ENCODE measurements around the gene PRPF31.
A peak's percentile ranks its signal among the peaks of the same experiment; 100 is the strongest.

PRPF31 gene

GRCh38 chr19:54107876-54108490, 7.6 kb upstream of the PRPF31 start:
- FAIRE-seq, result no peak
- DNase-seq (ENCODE audit: low spot score), result no peak

- no peak for FAIRE-seq
- no peak for DNase-seq (ENCODE audit: low spot score)
Measured at GRCh38 chr19:54108496-54108895, 7.1 kb upstream of the PRPF31 start.

GRCh38 chr19:54109651-54110050, 5.9 kb upstream of the PRPF31 start:
- DNase-seq (ENCODE audit: low spot score) (no peak), FAIRE-seq (no peak)

DNA sequence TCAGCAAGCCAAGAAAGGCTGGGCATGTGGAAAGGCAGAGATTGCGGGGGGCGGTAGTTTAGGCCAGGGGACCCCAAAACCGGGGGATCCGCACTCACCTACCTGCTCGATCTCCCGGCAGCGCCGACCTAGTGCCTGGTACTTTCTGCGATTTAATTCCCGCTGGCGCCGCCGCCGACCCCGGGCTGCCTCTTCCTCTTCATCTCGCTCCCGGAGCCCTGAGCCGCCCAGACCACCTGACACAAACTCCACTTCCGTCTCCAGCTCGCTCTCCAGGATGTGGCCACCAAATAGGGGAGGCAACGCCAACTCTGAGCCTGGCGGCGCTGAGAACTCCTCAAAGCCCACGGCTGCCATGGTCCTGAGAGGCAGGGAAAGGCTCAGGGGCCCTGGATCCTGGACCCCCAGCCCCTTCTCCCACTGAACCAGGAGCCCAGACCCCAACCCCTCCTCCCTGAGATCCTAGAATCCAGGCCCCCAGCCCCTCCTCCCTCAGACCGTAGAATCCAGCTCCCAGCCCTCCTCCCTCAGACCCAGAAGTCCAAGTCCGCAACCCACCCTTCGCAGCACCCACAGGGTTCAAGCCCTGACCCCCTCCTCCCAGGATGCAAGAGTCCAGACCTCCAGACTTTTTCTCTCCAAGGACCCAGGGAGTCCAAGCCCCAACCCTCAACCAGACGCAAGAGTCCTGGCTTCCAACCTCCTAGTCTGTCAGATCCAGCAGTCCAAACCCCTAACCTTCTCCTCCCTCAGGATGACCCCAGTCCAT, 1.0 kb upstream of the PRPF31 start:
- DNase-seq (ENCODE audit: low spot score) (no peak), FAIRE-seq (no peak)

DNA sequence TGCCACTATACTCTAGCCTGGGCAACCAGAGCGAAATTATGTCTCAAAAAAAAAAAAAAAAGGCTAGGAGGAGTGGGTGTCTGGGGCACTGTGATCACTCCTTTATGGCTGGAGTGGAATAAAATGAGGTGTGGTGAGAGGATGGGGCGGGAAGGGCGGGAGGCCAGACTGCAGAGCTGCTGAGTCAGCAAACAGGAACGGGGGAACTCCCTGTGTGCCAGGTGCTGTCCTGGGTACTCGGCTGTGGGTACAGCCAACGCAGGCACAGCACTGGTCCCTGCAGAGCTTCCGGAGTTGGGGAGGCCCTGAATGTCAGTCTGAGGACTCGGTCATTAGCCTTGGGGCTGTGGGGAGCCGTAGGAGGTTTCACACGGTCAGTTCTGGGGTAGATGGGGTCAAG, 5.7 kb downstream of the PRPF31 start:
- FAIRE-seq (no peak), DNase-seq (ENCODE audit: low spot score) (no peak)

DNA sequence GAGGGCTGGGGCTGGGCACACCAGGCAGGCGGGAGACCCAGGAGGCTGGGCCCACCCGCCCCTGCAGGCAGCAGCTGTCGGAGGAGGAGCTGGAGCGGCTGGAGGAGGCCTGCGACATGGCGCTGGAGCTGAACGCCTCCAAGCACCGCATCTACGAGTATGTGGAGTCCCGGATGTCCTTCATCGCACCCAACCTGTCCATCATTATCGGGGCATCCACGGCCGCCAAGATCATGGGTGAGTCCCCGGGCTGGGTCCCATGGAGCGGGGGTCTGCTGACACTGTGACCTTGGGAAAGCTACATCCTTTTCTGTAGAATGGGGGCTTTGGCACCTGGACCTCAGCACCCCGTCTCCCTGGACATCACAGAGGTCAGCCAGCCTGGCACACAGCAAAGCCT, 8.1 kb downstream of the PRPF31 start:
- DNase-seq (ENCODE audit: low spot score), result no peak
- no peak for FAIRE-seq

GRCh38 chr19:54124393-54124792, 8.8 kb downstream of the PRPF31 start:
- FAIRE-seq, result no peak

DNA sequence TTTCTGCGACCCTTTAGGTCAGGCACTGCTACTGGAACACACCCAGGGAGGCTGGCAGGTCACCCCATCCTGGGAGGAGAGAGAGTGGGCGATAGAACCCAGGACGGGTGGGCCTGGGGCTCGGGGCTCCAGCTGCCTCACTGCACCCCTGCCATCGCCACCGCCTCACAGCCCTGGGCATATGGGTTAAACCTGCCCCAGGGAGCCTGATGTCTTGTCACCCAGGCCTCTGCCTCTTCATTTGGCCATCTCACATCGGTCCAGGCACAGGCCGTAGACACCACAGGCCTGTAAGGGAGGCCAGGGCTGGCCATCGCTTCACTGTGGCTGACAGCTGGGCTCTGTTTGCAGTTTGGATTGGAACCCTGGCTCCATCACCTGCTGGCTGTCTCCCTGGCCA, 10.2 kb downstream of the PRPF31 start:
- DNase-seq (ENCODE audit: low spot score), result no peak
- FAIRE-seq, result no peak

More at GRCh38 chr19:54124393-54124792, 8.8 kb downstream of the PRPF31 start:
- DNase-seq (ENCODE audit: low spot score), result no peak

DNA sequence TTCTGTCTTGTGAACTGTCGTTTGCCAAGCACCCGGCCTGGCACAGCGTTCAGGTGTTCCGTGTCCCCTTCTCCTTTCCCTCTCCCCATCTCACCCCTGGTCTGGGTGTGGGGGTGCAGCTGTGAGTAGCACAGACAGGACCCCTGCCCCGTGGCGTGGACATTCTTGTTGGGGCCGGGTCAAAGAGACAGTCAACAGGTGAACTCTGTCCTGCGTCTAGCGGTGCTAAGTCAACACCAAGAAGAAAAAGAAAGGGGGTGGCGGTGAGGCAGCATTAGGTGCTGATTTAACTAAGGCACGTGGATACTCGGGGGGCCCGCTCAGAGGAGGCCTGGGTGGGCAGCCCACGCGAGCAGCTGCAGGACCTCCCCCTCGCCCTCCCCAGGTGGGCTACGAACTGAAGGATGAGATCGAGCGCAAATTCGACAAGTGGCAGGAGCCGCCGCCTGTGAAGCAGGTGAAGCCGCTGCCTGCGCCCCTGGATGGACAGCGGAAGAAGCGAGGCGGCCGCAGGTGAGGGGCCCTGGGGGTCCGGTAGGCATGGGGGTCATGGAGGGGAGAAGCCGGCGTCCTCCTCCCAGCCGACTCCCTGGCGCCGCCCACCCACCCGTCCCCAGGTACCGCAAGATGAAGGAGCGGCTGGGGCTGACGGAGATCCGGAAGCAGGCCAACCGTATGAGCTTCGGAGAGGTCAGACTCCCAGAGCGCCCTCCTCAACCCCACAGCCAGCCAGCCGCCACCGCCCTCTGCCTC, 12.3 kb downstream of the PRPF31 start:
- DNase-seq (ENCODE audit: low spot score), result no peak
- FAIRE-seq, result no peak

DNA sequence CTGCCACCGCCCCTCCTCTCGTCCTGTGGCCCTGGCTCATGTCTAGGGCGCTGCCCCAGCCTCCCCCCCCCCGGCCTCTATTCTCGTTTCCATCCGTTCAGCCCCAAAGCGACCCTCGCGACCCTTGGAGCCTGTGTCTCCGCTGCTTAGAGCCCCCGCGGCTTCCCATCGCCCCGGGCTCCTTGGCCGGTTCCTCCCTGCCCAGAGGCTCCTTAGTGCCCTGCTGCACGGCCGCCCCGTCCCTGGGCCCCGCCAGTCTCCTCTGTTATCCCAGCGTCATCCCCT, 12.8 kb downstream of the PRPF31 start:
- DNase-seq (ENCODE audit: low spot score) (no peak), FAIRE-seq (no peak)

DNA sequence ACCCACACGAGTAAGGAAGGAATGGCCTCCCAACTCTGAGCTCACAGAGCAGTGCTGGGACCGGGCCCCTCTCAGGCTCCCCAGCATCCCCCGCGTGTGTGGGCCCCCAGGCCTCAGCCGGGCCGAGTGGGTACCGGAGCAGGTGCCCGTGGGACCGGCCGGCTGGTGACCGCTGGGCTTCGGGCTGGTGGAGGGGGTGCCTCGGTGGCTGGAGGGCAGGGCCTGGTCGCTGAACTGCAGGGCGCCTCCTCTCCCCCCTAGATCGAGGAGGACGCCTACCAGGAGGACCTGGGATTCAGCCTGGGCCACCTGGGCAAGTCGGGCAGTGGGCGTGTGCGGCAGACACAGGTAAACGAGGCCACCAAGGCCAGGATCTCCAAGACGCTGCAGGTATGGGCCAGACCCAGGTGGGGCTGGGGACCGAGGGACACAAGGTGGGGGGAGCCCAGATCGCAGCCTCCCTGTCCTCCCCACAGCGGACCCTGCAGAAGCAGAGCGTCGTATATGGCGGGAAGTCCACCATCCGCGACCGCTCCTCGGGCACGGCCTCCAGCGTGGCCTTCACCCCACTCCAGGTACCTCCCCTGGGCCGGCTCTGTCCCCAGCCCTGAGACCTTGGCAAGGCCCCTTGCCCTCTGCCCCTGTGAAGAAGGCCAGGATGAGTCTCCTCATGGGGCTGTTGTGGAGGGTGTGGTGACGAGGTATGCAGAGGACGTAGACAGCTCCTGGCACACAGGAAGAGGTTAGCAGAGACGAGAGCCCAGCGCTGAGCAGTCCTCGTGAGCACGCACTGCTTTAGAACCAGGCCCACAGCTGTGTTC, 13.5 kb downstream of the PRPF31 start:
- FAIRE-seq (no peak), DNase-seq (ENCODE audit: low spot score) (no peak)

DNA sequence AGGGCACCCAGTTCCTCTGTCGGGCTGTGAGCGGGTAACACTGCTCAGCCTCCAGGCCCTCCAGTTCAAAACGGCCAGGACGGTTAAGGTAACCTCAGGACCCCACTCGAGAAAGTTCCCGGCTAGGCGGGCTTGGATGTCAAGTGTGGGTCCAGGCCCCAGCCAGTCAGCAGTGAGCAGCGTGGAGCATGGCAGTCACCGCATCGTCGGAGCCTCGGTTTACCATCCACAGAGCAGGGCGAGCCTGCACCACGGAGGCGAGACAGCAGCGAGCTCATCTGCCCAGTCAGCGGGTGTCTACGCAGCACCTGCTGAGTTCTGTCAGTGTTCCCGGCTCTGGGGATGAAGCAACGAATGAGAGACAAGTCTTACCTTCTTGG, 14.1 kb downstream of the PRPF31 start:
- no peak for DNase-seq (ENCODE audit: low spot score)

DNA sequence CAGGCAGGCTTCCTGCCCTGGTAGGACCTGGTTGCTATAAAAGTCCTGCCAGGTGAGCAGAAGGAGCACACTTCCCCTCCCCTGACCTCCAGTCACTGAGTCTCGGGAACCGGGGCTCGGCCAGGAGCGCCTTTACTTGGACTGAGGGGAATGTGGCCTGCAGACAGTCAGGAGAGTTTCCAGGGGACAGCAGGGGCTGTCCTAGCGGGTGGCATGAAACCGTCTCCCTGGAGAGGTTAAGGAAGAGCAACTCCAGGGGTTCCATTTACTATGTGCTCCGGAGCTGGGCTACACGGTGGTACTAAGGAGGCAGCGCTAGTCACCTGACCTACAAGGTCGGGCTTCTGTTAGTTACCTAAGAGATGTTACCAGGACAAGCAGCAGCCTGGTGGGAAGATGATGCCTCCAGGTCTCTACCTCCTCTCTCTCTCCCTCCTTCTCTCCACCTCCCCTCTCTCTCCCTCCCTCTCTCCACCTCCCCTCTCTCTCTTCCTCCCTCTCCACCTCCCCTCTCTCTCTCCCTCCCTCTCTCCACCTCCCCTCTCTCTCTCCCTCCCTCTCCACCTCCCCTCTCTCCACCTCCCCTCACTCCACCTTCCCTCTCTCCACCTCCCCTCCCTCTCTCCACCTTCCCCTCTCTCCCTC, 17.9 kb downstream of the PRPF31 start:
- FAIRE-seq (no peak), DNase-seq (ENCODE audit: low spot score) (no peak)

More for the DNA sequence above, 14.1 kb downstream of the PRPF31 start:
- FAIRE-seq, result no peak

- DNase-seq (ENCODE audit: low spot score) (no peak), FAIRE-seq (no peak)
Measured at GRCh38 chr19:54133957-54134590, 18.5 kb downstream of the PRPF31 start.

DNA sequence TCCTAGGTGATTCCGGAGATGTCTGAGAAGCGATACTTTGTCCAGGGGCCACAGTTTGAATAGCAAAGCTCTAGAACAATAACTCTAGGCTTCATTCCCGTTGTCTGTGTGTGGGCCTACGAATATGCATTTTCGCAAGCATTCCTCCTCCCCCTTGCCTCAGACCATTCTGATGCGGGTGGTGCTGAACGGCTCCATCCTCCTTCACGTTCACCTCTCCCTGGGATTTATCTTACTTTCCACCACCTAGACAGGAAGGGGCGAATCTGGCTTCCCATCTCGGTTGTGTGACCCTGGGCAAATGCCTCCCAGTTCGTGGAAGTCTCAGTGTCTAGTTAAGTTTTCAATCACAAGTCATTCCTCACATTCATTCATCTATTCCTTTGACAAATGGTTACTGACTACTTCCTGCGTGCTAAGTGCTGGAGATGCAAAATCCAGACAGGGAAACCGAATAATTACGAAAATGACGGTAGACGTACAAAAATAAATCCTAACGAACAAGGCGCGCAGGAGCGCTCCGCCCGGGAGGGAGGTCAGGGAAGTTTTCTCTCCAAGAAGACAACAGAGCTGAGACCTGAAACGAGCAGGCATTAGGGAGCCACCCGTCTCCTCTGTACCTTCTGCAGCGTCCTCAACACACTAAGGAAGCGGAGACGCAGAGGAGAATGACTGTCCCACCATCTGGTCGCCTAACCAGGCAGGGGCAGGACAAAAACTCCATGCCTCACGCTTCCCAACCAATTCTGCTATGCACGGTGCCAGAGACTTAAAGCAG, 20.7 kb downstream of the PRPF31 start:
- DNase-seq (ENCODE audit: low spot score), result no peak
- FAIRE-seq, result no peak

DNA sequence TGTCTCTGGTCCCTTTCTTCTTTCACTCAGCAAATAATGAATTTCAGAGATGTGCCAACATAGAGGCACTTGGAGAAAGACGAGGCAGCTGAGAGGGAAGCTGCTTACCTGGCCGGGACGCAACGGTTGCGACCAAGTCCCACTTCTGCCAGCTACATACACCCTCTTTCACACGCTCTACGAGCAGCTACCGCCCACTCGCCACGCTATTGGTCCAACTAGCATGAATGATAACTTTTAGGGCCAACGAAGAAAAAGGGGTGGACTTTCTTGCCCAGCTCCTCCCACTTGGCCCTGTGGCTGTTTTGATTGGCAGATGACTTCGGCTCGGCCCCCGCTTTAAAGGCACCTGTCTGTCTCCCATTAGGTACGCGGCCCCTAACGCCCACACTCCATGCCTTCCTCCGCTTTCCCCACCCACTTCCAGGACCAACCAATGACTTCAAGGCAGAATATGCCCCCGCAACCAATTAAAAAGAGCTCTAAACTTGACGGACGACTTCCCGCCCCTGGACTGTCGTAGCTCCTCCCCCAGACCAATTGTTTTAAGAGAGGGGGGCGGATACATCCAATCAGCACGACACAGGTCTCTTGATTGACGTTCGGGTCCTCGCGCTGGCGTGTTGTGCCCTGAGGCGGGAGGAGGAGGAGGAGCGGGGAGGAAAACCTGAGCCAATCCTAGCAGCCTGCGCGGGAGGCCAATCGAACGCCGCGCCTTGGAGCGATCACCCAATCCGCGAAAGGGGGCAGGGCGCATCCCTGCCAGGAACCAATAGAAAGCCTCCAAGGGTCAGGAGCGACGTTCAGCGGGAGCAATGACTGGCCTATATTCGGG, 21.5 kb downstream of the PRPF31 start:
- DNase-seq (ENCODE audit: low spot score), result peak; percentile 99
- peak; percentile 97 for FAIRE-seq

DNA sequence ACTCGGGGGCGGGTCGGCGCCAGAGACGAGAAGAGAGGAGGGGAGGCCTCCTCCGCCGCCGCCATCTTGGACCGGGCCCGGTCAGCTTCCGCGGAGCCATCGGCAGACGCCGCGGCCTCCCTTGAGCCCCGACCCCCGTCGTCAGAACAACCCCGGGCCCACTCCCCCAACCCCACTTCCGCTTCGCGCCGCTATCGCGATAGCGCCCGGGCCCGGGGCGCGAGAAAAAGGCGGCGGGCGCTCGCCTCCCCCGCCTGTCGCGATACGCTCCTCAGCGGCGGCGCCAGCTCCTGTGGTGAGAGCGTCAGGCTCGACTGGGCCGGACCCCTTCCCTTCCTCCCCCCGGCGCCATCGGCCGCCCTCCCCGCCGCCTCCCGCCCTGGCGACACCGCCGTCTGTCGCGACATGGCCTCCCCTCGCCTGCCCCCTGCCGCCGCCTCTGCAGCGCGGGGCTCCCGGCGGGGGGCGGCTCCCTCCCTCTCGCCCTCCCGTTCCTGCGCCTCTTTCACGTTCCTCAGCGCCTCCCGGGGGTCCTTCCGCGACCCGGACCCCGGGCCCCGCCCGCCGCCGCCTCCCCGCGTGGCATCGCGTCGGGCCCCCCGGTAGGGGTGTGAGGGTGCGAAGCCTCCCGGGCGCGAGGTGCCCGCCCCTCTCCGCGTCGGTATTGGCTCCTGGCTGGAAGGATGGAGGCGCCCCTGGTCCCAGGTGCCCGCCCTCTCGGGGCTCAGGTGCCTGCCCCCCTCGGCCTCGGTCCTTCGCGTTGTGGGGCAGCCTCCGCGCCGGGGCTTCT, 22.3 kb downstream of the PRPF31 start, which contains the start of gene CNOT3:
Gene CNOT3 (plus strand): TSS at position 64 of the 790 bp plus-strand sequence. CDS start 5,217 bp downstream, outside the sequence.
- DNase-seq (ENCODE audit: low spot score), result no peak
- FAIRE-seq, result no peak
